ENCODE data around the gene RHOT1.

DNA sequence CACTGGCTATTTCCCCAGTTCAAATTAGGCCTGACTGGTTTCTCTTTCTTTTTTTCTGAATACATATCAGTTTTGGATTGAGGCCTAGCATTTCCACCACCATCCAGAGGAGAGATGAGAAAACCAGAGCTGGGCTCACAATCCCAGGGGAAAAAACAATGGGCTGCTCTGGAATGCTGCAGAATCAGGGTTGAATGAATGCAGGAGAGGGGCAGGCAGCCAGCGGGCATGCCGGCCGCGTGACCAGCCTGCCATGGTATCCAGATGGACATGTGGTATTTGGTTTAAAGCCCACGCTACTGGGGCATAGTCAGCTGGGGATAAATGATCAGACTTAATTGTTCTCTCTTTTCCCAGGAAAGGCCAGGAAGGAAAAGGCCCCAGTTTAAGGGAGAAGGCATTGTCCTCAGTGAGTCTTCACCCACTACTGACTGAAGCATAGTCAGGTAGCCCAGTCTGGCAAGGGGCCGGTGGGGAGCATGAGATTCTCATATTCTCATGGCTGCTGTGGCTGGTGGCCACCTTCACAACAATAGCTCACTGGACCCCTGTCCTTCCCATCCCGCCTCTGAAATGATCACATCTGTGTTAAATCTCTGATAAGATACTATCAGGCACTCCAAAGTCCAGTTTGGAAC lies 38.7 kb upstream of the RHOT1 start:
- TF ChIP-seq CTCF (IDR thresholded peaks at IDR 0.05), result no peak
- no peak for TF ChIP-seq POLR2A (IDR thresholded peaks at IDR 0.05)
